Measurements from ENCODE around the gene KDM2A.

- TF ChIP-seq CTCF (IDR thresholded peaks at IDR 0.05; ENCODE audit: borderline replicate concordance, extremely low read depth, low read length, poor library complexity, severe bottlenecking), result peak; percentile 76
- TF ChIP-seq EZH2 (IDR thresholded peaks at IDR 0.05; ENCODE audit: borderline replicate concordance, low read depth, low read length, severe bottlenecking), result no peak
Observed at GRCh38 chr11:67071420-67072284, 47.4 kb upstream of the KDM2A start.
